ENCODE results near the gene GSTA2. TPM values are rescaled to one million over a fixed set of nuclear protein-coding genes. Genes with fewer than 3 reads are reported as not detected.

Gene GSTA2
- total RNA-seq, 1 experiment from 2014 or later, result not detected

DNA sequence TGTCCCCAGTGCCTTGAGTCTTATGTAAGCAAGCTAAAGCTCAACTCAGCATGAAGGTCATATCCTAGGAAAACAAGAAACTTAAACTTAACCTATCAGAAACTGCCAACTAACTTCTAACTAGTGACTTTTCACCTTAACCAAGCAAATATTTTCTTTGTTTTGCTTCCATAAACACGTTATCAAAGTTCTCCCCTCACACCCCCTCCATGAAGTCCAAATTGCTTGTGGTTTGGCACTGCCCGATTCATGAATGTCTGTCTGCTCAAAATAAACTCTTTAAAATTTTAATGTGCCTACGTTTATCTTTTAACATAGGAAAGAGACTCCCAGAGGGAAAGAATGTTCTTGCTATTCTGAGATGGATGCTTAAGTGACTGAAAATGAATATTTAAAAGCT is 34.9 kb downstream of the GSTA2 start:
- H3K4me3 Mint-ChIP-seq, result no peak overlapping the region
- ChIA-PET CTCF (no interaction called here), POLR2A (no interaction called here)
- ATAC-seq (no peak), DNase-seq (ENCODE audit: low spot score) (no peak)
- no peak for TF ChIP-seq TEAD4 (CRISPR knock-in tag; IDR thresholded peaks at IDR 0.05)
- TF ChIP-seq MLX (CRISPR knock-in tag; IDR thresholded peaks at IDR 0.05), result no peak
- TF ChIP-seq JAZF1 (CRISPR knock-in tag; IDR thresholded peaks at IDR 0.05), result no peak
- TF ChIP-seq SMAD3 (CRISPR knock-in tag; IDR thresholded peaks at IDR 0.05; ENCODE audit: borderline replicate concordance), result no peak
- TF ChIP-seq, protein P1, sequence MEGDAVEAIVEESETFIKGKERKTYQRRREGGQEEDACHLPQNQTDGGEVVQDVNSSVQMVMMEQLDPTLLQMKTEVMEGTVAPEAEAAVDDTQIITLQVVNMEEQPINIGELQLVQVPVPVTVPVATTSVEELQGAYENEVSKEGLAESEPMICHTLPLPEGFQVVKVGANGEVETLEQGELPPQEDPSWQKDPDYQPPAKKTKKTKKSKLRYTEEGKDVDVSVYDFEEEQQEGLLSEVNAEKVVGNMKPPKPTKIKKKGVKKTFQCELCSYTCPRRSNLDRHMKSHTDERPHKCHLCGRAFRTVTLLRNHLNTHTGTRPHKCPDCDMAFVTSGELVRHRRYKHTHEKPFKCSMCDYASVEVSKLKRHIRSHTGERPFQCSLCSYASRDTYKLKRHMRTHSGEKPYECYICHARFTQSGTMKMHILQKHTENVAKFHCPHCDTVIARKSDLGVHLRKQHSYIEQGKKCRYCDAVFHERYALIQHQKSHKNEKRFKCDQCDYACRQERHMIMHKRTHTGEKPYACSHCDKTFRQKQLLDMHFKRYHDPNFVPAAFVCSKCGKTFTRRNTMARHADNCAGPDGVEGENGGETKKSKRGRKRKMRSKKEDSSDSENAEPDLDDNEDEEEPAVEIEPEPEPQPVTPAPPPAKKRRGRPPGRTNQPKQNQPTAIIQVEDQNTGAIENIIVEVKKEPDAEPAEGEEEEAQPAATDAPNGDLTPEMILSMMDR (IDR thresholded peaks at IDR 0.05), result no peak
- TF ChIP-seq EMX1 (CRISPR knock-in tag; IDR thresholded peaks at IDR 0.05), result no peak
- no peak for TF ChIP-seq USF2 (CRISPR knock-in tag; IDR thresholded peaks at IDR 0.05)
- TF ChIP-seq, protein P2, sequence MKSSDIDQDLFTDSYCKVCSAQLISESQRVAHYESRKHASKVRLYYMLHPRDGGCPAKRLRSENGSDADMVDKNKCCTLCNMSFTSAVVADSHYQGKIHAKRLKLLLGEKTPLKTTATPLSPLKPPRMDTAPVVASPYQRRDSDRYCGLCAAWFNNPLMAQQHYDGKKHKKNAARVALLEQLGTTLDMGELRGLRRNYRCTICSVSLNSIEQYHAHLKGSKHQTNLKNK (CRISPR knock-in tag; IDR thresholded peaks at IDR 0.05), result no peak
- no peak for TF ChIP-seq AFF4 (CRISPR knock-in tag; IDR thresholded peaks at IDR 0.05; ENCODE audit: borderline replicate concordance)
- TF ChIP-seq ZNF219 (CRISPR knock-in tag; IDR thresholded peaks at IDR 0.05; ENCODE audit: borderline replicate concordance), result no peak
- TF ChIP-seq NR1H2 (CRISPR knock-in tag; IDR thresholded peaks at IDR 0.05), result no peak
- TF ChIP-seq ZBTB21 (CRISPR knock-in tag; IDR thresholded peaks at IDR 0.05; ENCODE audit: borderline replicate concordance), result no peak
- no peak for TF ChIP-seq GABPB1 (CRISPR knock-in tag; IDR thresholded peaks at IDR 0.05)
- TF ChIP-seq GTF2I (CRISPR knock-in tag; conservative IDR thresholded peaks at IDR 0.05), result no peak
- TF ChIP-seq, protein P3, sequence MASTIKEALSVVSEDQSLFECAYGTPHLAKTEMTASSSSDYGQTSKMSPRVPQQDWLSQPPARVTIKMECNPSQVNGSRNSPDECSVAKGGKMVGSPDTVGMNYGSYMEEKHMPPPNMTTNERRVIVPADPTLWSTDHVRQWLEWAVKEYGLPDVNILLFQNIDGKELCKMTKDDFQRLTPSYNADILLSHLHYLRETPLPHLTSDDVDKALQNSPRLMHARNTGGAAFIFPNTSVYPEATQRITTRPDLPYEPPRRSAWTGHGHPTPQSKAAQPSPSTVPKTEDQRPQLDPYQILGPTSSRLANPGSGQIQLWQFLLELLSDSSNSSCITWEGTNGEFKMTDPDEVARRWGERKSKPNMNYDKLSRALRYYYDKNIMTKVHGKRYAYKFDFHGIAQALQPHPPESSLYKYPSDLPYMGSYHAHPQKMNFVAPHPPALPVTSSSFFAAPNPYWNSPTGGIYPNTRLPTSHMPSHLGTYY (CRISPR knock-in tag; IDR thresholded peaks at IDR 0.05), result no peak
- TF ChIP-seq MAX (CRISPR knock-in tag; IDR thresholded peaks at IDR 0.05), result no peak
- TF ChIP-seq, protein P4, sequence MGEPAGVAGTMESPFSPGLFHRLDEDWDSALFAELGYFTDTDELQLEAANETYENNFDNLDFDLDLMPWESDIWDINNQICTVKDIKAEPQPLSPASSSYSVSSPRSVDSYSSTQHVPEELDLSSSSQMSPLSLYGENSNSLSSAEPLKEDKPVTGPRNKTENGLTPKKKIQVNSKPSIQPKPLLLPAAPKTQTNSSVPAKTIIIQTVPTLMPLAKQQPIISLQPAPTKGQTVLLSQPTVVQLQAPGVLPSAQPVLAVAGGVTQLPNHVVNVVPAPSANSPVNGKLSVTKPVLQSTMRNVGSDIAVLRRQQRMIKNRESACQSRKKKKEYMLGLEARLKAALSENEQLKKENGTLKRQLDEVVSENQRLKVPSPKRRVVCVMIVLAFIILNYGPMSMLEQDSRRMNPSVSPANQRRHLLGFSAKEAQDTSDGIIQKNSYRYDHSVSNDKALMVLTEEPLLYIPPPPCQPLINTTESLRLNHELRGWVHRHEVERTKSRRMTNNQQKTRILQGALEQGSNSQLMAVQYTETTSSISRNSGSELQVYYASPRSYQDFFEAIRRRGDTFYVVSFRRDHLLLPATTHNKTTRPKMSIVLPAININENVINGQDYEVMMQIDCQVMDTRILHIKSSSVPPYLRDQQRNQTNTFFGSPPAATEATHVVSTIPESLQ (CRISPR knock-in tag; IDR thresholded peaks at IDR 0.05), result no peak
- no peak for TF ChIP-seq CREB1 (CRISPR knock-in tag; IDR thresholded peaks at IDR 0.05)
- no peak for TF ChIP-seq ZBTB43 (CRISPR knock-in tag; IDR thresholded peaks at IDR 0.05)
- no peak for TF ChIP-seq CBFB (CRISPR knock-in tag; IDR thresholded peaks at IDR 0.05; ENCODE audit: low read depth)
- H3K4me1 Mint-ChIP-seq, result peaks cover 60% of the 10 kb centered on the region
- no peak overlapping the region for H3K27ac Mint-ChIP-seq
- peaks cover 7% of the 10 kb centered on the region; the same call in 1 of the 2 replicates for H3K9me3 Mint-ChIP-seq
- no peaks in the 10 kb centered on the region for H3K27me3 Mint-ChIP-seq (ENCODE audit: low read depth)
- no peaks in the 10 kb centered on the region for H3K36me3 Mint-ChIP-seq
